Sigmoid colon (tissue), 7 donors: Measurements from ENCODE around the gene OLFM1. TPM values are rescaled to one million over a fixed set of nuclear protein-coding genes. Genes with fewer than 3 reads are reported as not detected.

ENCODE experiments used
- DNase-seq: peaks from one replicate; pipeline ENCODE4 v3.0.0-alpha.2; 2019
- H3K27ac ChIP-seq, 4 donors: fragments of 200-600 bp; sonication (generic); one replicate each; pipeline ENCODE4 v1.5.1; 2016 to 2019; ENCODE audit warnings: mild to moderate bottlenecking in 1 of 4
- H3K27me3 ChIP-seq, 3 donors: fragments of 200-600 bp; sonication (generic); one replicate each; pipeline ENCODE4 v1.5.1; 2019; ENCODE audit warnings: mild to moderate bottlenecking in 1 of 3
- H3K36me3 ChIP-seq, 4 donors: fragments of 200-600 bp; sonication (generic); one replicate each; pipeline ENCODE4 v1.5.1; 2016 to 2019
- H3K4me1 ChIP-seq, 4 donors: fragments of 200-600 bp; sonication (generic); one replicate each; pipeline ENCODE4 v1.5.1; 2017 to 2019
- H3K4me3 ChIP-seq, 4 donors: fragments of 200-600 bp; sonication (generic); one replicate each; pipeline ENCODE4 v1.5.1; 2017 to 2019; ENCODE audit warnings: mild to moderate bottlenecking in 2 of 4, moderate library complexity in 1 of 4
- H3K9me3 ChIP-seq, 4 donors: fragments of 200-600 bp in 3 of 4; sonication (generic) in 3 of 4; one replicate each; pipeline versions ENCODE4 v1.5.1 to v1.6.1; 2013 to 2019
- EP300 ChIP-seq, 4 donors: sonication (generic); formaldehyde crosslinking; IDR thresholded peaks; one replicate each; pipeline ENCODE4 v1.6.1; 2017; ENCODE audit warnings: antibody characterized with exemption in 4 of 4
- POLR2A ChIP-seq, 2 donors: fragments of 450-650 bp; IDR thresholded peaks; one replicate each; pipeline ENCODE4 v1.6.1; 2016; ENCODE audit warnings: antibody characterized with exemption in 2 of 2, mild to moderate bottlenecking in 2 of 2, moderate library complexity in 2 of 2
- POLR2AphosphoS5 ChIP-seq, 4 donors: sonication (generic); formaldehyde crosslinking; IDR thresholded peaks; one replicate each; pipeline ENCODE4 v1.6.1; 2017; ENCODE audit warnings: antibody characterized with exemption in 4 of 4
- WGBS, 2 donors: extraction: QIAGEN DNeasy Blood & Tissue Kit; methylation state at CpG; one replicate each; pipeline ENCODE4 v1.1.7; 2013; 5-methylcytosine and 5-hydroxymethylcytosine counted together
- intact Hi-C: fragments of 100-400 bp; cut with DNase I; formaldehyde crosslinking; loops from one replicate; pipeline ENCODE4 v1.15.1; 2023
- polyA plus RNA-seq, 3 donors: library from polyadenylated mRNA; stranded (reverse); fragments of 200-250 nt; gene quantifications; one replicate each; pipeline ENCODE4 v1.2.3, GENCODE V29; 2013
- total RNA-seq, 4 donors: library from RNA; depleted of rRNA; stranded (reverse); fragments of >200 nt; gene quantifications; one replicate each; pipeline ENCODE4 v1.1.0, GENCODE V29; 2016
- TF ChIP-seq, protein P1 (sequence below), 4 experiments: fragments of 450-650 bp in 3 of 4; fragments of 200-600 bp in 1 of 4; IDR thresholded peaks; one replicate each; pipeline ENCODE4 v1.5.1; 2016 to 2019; ENCODE audit warnings: antibody characterized with exemption in 4 of 4, mild to moderate bottlenecking in 3 of 4, moderate library complexity in 2 of 4
- donor health status: healthy with polysubstance abuse.
- donor health status: Bipolar disorder and iron deficiency.
- donor health status: healthy.

OLFM1 gene
- total and polyA plus RNA-seq, 7 donors: 1.2 to 19.3 (median 13.6) TPM

GRCh38 chr9:135093911-135094584, 6.6 kb downstream of the OLFM1 start:
- no peak for DNase-seq
- Histone ChIP-seq H3K4me3 (no peak overlapping the region), H3K4me1 (peaks cover 0 to 4% (median 1%) of the 10 kb centered on the region in 4 donors), H3K36me3 (peaks cover 0 to 9% (median 0%) of the 10 kb centered on the region in 4 donors), H3K27me3 (peaks cover 2 to 15% (median 3%) of the 10 kb centered on the region in 3 donors), H3K9me3 (no peaks in the 10 kb centered on the region), H3K27ac (no peak overlapping the region)
- 70 to 73% methylated on average over 13 of the region's 13 CpGs for WGBS, 2 donors
- intact Hi-C loops: no loop called here
- TF ChIP-seq, protein P1, sequence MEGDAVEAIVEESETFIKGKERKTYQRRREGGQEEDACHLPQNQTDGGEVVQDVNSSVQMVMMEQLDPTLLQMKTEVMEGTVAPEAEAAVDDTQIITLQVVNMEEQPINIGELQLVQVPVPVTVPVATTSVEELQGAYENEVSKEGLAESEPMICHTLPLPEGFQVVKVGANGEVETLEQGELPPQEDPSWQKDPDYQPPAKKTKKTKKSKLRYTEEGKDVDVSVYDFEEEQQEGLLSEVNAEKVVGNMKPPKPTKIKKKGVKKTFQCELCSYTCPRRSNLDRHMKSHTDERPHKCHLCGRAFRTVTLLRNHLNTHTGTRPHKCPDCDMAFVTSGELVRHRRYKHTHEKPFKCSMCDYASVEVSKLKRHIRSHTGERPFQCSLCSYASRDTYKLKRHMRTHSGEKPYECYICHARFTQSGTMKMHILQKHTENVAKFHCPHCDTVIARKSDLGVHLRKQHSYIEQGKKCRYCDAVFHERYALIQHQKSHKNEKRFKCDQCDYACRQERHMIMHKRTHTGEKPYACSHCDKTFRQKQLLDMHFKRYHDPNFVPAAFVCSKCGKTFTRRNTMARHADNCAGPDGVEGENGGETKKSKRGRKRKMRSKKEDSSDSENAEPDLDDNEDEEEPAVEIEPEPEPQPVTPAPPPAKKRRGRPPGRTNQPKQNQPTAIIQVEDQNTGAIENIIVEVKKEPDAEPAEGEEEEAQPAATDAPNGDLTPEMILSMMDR (IDR thresholded peaks at IDR 0.05): no peak

- no peak for DNase-seq
- 23 to 49% methylated on average over 9 of the region's 9 CpGs for WGBS, 2 donors
- Histone ChIP-seq H3K36me3 (peaks cover 0 to 15% (median 0%) of the 10 kb centered on the region in 4 donors), H3K4me1 (no peaks in the 10 kb centered on the region), H3K4me3 (no peak overlapping the region), H3K27ac (no peak overlapping the region), H3K27me3 (no peaks in the 10 kb centered on the region), H3K9me3 (no peaks in the 10 kb centered on the region)
- intact Hi-C loops: no loop called here
- no peak for TF ChIP-seq POLR2A (IDR thresholded peaks at IDR 0.05)
- no peak for TF ChIP-seq POLR2AphosphoS5 (IDR thresholded peaks at IDR 0.05)
- TF ChIP-seq, protein P1 (IDR thresholded peaks at IDR 0.05): no peak
- TF ChIP-seq EP300 (IDR thresholded peaks at IDR 0.05): no peak
These were observed 8.3 kb downstream of the OLFM1 start for GRCh38 chr9:135095470-135096407.

DNA sequence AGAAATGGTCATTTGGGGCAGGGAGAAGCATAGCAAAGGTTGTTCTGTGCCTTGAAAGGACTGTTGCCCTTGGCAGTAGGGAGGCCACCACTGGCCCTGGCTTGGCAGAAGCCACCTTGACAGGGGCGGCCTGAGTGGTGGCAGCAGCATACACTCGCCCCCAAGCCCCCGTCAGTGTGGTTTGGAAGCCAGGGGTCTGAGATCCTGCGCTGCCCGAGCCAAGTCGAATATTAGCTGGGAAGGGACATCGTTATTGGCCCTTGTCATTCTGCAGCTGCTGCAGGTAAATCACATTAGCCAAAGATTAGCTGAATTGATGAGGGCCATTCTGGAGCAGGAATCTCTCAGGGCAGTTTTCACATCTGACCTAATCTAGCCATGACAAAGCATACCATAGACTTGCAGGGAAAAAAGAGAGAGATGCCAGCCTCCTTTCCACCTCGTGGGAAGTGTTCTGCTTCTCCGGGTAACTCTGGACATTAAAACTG, 9.0 kb downstream of the OLFM1 start:
- 85 to 86% methylated on average over 9 of the region's 9 CpGs for WGBS, 2 donors
- intact Hi-C loops: no loop called here
- TF ChIP-seq, protein P1 (IDR thresholded peaks at IDR 0.05): no peak
- TF ChIP-seq POLR2A (IDR thresholded peaks at IDR 0.05) (no peak), EP300 (IDR thresholded peaks at IDR 0.05) (no peak), POLR2AphosphoS5 (IDR thresholded peaks at IDR 0.05) (no peak)
- Histone ChIP-seq H3K4me3 (no peak overlapping the region), H3K27me3 (no peaks in the 10 kb centered on the region), H3K36me3 (peaks cover 0 to 15% (median 0%) of the 10 kb centered on the region in 4 donors), H3K27ac (no peak overlapping the region), H3K4me1 (no peaks in the 10 kb centered on the region), H3K9me3 (no peaks in the 10 kb centered on the region)
- no peak for DNase-seq

- WGBS, 2 donors: 44 to 59% methylated on average over 22 of the region's 22 CpGs
These were observed 11.1 kb downstream of the OLFM1 start for GRCh38 chr9:135098400-135099105.

More at GRCh38 chr9:135098400-135099105, 11.1 kb downstream of the OLFM1 start:
- peaks cover 0 to 15% (median 0%) of the 10 kb centered on the region in 4 donors for H3K36me3 ChIP-seq
- peaks cover 0 to 14% (median 10%) of the 10 kb centered on the region in 4 donors for H3K4me1 ChIP-seq
- no peaks in the 10 kb centered on the region for H3K27me3 ChIP-seq
- TF ChIP-seq, protein P1 (IDR thresholded peaks at IDR 0.05): no peak
- no peak for TF ChIP-seq EP300 (IDR thresholded peaks at IDR 0.05)
- no peak for TF ChIP-seq POLR2A (IDR thresholded peaks at IDR 0.05)
- no peak for TF ChIP-seq POLR2AphosphoS5 (IDR thresholded peaks at IDR 0.05)
- H3K9me3 ChIP-seq: no peaks in the 10 kb centered on the region
- intact Hi-C loops: no loop called here
- no peak overlapping the region for H3K4me3 ChIP-seq
- no peak for DNase-seq
- no peak overlapping the region for H3K27ac ChIP-seq
